Neural cell (in vitro differentiated cells): ENCODE measurements around the gene CABLES2. TPM values are rescaled to one million over a fixed set of nuclear protein-coding genes. Genes with fewer than 3 reads are reported as not detected.

Experiments used
- H2AFZ ChIP-seq: fragments of 200-600, 300-800 bp; sonication (generic), shearing (Covaris generic); 2 replicates; pipeline ENCODE4 v1.6.0; 2014; ENCODE audit warnings: low read depth, mild to moderate bottlenecking, antibody characterized with exemption, low read length, moderate library complexity
- H3F3A ChIP-seq: fragments of 200-600 bp; shearing (Covaris generic); 2 replicates; pipeline ENCODE4 v1.6.1; 2016; ENCODE audit warnings: mild to moderate bottlenecking, moderate library complexity, mixed read lengths, antibody characterized with exemption, low read length; ENCODE audit not compliant: insufficient read depth, poor library complexity, severe bottlenecking
- H3K27ac ChIP-seq: fragments of 200-600, 300-800 bp; sonication (generic), shearing (Covaris generic); 2 replicates; pipeline ENCODE4 v1.5.1; 2014; ENCODE audit warnings: mild to moderate bottlenecking, low read length, moderate library complexity
- H3K27me3 ChIP-seq: fragments of 300-800, 200-600 bp; sonication (generic), shearing (Covaris generic); 2 replicates; pipeline ENCODE4 v1.6.0; 2014; ENCODE audit warnings: mild to moderate bottlenecking, low read depth, low read length, moderate library complexity; ENCODE audit not compliant: insufficient read depth
- H3K36me3 ChIP-seq: fragments of 300-800, 200-600 bp; sonication (generic), shearing (Covaris generic); 2 replicates; pipeline ENCODE4 v1.5.1; 2014; ENCODE audit warnings: mild to moderate bottlenecking, antibody characterized with exemption, low read length, moderate library complexity; ENCODE audit not compliant: insufficient read depth
- H3K4me2 ChIP-seq: fragments of 300-800, 200-600 bp; sonication (generic), shearing (Covaris generic); 2 replicates; pipeline ENCODE4 v1.6.0; 2014; ENCODE audit warnings: mild to moderate bottlenecking, low read length
- H3K4me3 ChIP-seq: fragments of 300-800, 200-600 bp; sonication (generic), shearing (Covaris generic); 2 replicates; pipeline ENCODE4 v1.5.1; 2014; ENCODE audit warnings: mild to moderate bottlenecking, low read length, moderate library complexity
- H3K79me2 ChIP-seq: fragments of 200-600 bp; shearing (Covaris generic); replicated peaks from 2 replicates; pipeline ENCODE4 v1.6.0; 2014; ENCODE audit warnings: mild to moderate bottlenecking, low read length, moderate library complexity; ENCODE audit not compliant: insufficient read depth
- H3K9ac ChIP-seq: fragments of 300-800, 200-600 bp; sonication (generic), shearing (Covaris generic); 2 replicates; pipeline ENCODE4 v1.6.1; 2016; ENCODE audit warnings: mild to moderate bottlenecking, low read length, mixed read lengths
- H3K9me2 ChIP-seq: fragments of 200-600 bp; shearing (Covaris generic); 2 replicates; pipeline ENCODE4 v1.6.1; 2016; ENCODE audit warnings: mild to moderate bottlenecking, low read length, mixed read lengths; ENCODE audit not compliant: insufficient read depth
- H3K9me3 ChIP-seq: fragments of 200-600, 300-800 bp; sonication (generic), shearing (Covaris generic); 2 replicates; pipeline ENCODE4 v1.6.1; 2016; ENCODE audit warnings: mild to moderate bottlenecking, mixed run types, low read length, moderate library complexity, mixed read lengths
- H4K20me1 ChIP-seq: fragments of 200-600 bp; shearing (Covaris generic); 2 replicates; pipeline ENCODE4 v1.6.1; 2016; ENCODE audit warnings: mild to moderate bottlenecking, mixed run types; ENCODE audit not compliant: insufficient read depth
- EP300 ChIP-seq: fragments of 450-650 bp; conservative IDR thresholded peaks from 2 replicates; pipeline ENCODE4 v1.6.1; 2014; ENCODE audit warnings: antibody characterized with exemption, mild to moderate bottlenecking, moderate library complexity; ENCODE audit not compliant: poor library complexity, severe bottlenecking
- EZH2 ChIP-seq: fragments of 200-600, 300-800 bp; shearing (Covaris generic), sonication (generic); IDR thresholded peaks from 2 replicates; pipeline ENCODE4 v1.6.1; 2014; ENCODE audit warnings: antibody characterized with exemption, low read length, borderline replicate concordance, mild to moderate bottlenecking; ENCODE audit not compliant: insufficient read depth, poor library complexity, severe bottlenecking
- MXI1 ChIP-seq: fragments of 450-650 bp; conservative IDR thresholded peaks from 2 replicates; pipeline ENCODE4 v1.6.1; 2014; ENCODE audit warnings: antibody characterized with exemption, mild to moderate bottlenecking; ENCODE audit not compliant: poor library complexity, severe bottlenecking
- POLR2AphosphoS5 ChIP-seq: IDR thresholded peaks from 2 replicates; pipeline ENCODE4 v1.6.1; 2012
- RAD21 ChIP-seq: fragments of 450-650 bp; conservative IDR thresholded peaks from 2 replicates; pipeline ENCODE4 v1.6.1; 2014; ENCODE audit warnings: antibody characterized with exemption, mild to moderate bottlenecking, moderate library complexity
- SMC3 ChIP-seq: fragments of 450-650 bp; conservative IDR thresholded peaks from 2 replicates; pipeline ENCODE4 v1.6.1; 2014; ENCODE audit warnings: antibody characterized with exemption, mild to moderate bottlenecking, moderate library complexity; ENCODE audit not compliant: poor library complexity
- TAF1 ChIP-seq: IDR thresholded peaks from 2 replicates; pipeline ENCODE4 v1.6.1; 2012; ENCODE audit warnings: low read depth
- polyA plus RNA-seq: library from polyadenylated mRNA; depleted of rRNA; stranded (reverse); fragments of >200 nt; gene quantifications from 2 replicates; pipeline ENCODE4 v1.2.3, GENCODE V29; 2014
- TF ChIP-seq, protein P1 (sequence below): fragments of 450-650 bp; IDR thresholded peaks from 2 replicates; pipeline ENCODE4 v1.5.1; 2014; ENCODE audit warnings: antibody characterized with exemption, mild to moderate bottlenecking, moderate library complexity; ENCODE audit not compliant: poor library complexity, severe bottlenecking

Gene CABLES2
- polyA plus RNA-seq, 1 donor from 2014 or later = 8.3 TPM

DNA sequence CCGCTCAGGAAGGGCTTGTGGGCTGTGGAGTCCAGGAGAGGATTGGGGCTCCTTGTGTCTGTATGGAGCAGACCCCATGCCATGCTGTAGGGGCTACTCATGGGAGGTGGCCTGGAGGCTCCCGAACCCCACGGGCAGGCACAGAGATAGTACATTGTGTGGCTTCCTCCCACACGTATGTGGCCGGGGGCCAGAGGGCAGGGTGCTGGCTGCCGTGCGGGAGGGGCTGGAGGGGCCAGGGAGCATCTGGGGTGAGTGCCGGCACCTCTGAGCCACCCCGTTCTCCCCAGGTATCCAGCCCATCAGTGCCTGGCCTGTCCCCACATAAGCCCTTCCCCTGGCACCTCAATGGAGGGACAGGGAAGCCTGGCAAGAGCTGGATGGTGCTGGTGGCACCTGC is 12.7 kb upstream of the CABLES2 start:
- no peak overlapping the region for H3K4me2 ChIP-seq
- H3K9me2 ChIP-seq = no peaks in the 10 kb centered on the region
- TF ChIP-seq POLR2AphosphoS5 = no peak
- no peaks in the 10 kb centered on the region for H3K79me2 ChIP-seq
- no peak overlapping the region for H3K27ac ChIP-seq
- H3K4me3 ChIP-seq = no peak overlapping the region
- no peak overlapping the region for H3K9ac ChIP-seq
- H3K36me3 ChIP-seq = no peaks in the 10 kb centered on the region
- no peaks in the 10 kb centered on the region for H4K20me1 ChIP-seq
- no peaks in the 10 kb centered on the region for H3F3A ChIP-seq
- H3K27me3 ChIP-seq = no peaks in the 10 kb centered on the region
- H2AFZ ChIP-seq = no peak overlapping the region
- H3K9me3 ChIP-seq = no peaks in the 10 kb centered on the region

DNA sequence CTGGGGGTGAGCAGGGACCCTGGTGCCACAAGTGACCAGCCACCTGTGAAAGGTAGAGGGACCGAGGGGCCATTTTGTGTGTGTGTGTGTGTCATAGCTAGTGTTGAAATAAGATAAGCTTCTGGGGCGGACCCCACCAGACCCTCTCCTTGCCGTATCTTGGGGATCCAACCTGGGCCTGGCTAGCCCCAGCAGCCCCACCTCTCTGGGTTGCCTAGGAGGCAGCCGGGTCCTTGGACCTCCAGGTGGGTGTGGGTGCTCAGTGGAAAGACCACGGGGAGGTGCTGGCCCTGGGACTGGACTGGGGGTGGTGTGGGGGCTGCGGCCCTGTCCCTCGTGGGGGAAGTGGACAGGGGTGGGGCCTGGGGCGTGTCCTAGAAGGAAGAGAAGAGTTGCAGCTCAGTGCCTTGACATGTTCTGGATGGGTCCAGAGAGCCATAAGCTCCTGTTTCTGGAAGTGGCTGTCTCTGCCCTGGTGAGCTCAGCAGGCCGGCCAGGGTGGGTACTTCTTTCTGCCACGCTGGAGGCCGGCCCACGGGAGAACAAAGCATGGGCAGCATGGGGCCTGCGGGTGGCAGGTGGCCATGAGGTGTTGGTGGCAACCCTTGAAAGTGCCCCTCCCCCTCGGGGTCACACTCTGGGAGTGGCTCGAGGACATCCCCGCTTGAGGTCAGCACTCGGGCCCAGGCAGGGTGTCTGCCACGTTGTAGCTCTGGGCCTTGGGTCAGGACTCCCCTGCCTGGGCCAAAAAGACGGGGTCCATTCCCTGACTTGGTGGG is 11.8 kb upstream of the CABLES2 start:
- Histone ChIP-seq H3K36me3 (no peaks in the 10 kb centered on the region), H3K9me3 (no peaks in the 10 kb centered on the region), H3K9me2 (no peaks in the 10 kb centered on the region), H3K9ac (no peak overlapping the region), H3K27ac (no peak overlapping the region), H3F3A (no peaks in the 10 kb centered on the region), H3K79me2 (no peaks in the 10 kb centered on the region), H2AFZ (no peak overlapping the region), H3K4me3 (no peak overlapping the region), H4K20me1 (no peaks in the 10 kb centered on the region), H3K4me2 (no peak overlapping the region), H3K27me3 (no peaks in the 10 kb centered on the region)
- no peak for TF ChIP-seq EZH2
- no peak for TF ChIP-seq RAD21
- TF ChIP-seq MXI1 = no peak
- no peak for TF ChIP-seq TAF1

DNA sequence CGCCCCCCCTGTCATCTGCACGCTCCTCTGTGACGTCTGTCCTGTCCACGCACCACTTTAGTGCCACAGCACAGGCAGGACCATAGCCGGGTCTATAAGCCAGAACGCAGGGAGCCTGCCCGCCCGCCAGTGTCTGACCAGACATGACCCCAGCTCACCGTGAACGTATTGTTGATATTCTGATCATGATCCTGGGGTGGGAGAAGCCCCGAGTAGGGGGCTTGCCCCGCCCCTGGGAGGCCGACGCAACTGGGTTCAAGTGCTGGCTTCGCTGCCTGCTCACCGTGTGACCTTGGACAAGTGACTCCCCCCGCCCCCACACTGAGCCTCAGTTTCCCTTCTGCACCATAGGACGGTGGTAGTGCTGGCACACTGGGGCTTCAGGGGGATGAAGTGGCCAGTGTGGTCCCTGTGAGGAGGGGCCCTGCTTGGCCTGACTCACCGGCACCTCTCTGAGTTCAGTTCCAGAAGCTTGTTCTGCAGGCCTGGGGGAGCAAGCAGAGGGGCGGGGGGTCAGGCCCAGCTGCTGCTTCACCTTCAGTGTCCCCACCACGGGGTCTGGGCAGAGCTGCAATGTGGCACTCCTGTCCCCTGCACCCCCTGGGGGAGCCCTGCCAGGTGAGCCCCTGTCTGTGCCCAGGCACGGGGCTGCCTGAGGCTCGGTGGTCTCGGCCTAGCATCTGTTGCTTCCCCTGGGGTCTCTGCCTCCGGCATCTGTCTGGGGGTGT is 11.1 kb upstream of the CABLES2 start:
- Histone ChIP-seq H3K9me3 (no peaks in the 10 kb centered on the region), H3K4me3 (no peak overlapping the region), H3F3A (no peaks in the 10 kb centered on the region), H4K20me1 (no peaks in the 10 kb centered on the region), H2AFZ (no peak overlapping the region), H3K27me3 (no peaks in the 10 kb centered on the region), H3K79me2 (no peaks in the 10 kb centered on the region), H3K9ac (no peak overlapping the region), H3K9me2 (no peaks in the 10 kb centered on the region), H3K4me2 (no peak overlapping the region), H3K36me3 (no peaks in the 10 kb centered on the region), H3K27ac (no peak overlapping the region)
- no peak for TF ChIP-seq RAD21
- TF ChIP-seq, protein P1, sequence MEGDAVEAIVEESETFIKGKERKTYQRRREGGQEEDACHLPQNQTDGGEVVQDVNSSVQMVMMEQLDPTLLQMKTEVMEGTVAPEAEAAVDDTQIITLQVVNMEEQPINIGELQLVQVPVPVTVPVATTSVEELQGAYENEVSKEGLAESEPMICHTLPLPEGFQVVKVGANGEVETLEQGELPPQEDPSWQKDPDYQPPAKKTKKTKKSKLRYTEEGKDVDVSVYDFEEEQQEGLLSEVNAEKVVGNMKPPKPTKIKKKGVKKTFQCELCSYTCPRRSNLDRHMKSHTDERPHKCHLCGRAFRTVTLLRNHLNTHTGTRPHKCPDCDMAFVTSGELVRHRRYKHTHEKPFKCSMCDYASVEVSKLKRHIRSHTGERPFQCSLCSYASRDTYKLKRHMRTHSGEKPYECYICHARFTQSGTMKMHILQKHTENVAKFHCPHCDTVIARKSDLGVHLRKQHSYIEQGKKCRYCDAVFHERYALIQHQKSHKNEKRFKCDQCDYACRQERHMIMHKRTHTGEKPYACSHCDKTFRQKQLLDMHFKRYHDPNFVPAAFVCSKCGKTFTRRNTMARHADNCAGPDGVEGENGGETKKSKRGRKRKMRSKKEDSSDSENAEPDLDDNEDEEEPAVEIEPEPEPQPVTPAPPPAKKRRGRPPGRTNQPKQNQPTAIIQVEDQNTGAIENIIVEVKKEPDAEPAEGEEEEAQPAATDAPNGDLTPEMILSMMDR = no peak
- TF ChIP-seq EP300 = no peak
- no peak for TF ChIP-seq SMC3
